Spleen (tissue), 11 donors: ENCODE data around the gene PCGF3. TPM values are rescaled to one million over a fixed set of nuclear protein-coding genes. Genes with fewer than 3 reads are reported as not detected.

Experiments
- DNase-seq: peaks from one replicate; pipeline ENCODE4 v3.0.0-alpha.2; 2020
- H3K27ac ChIP-seq, 8 donors: fragments of 200-600 bp; sonication (generic) in 7 of 8; 1 replicate in 4 of 8; 2 replicates in 4 of 8; pipeline versions ENCODE4 v1.5.0 to v1.8.0; 2016 to 2021; ENCODE audit warnings: inconsistent platforms in 4 of 8, mild to moderate bottlenecking in 4 of 8, moderate library complexity in 1 of 8
- H3K27me3 ChIP-seq, 7 donors: fragments of 200-600 bp; sonication (generic) in 6 of 7; replicated peaks in 1 of 7; 1 replicate in 4 of 7; 2 replicates in 3 of 7; pipeline versions ENCODE4 v1.5.0 to v1.8.0; 2016 to 2021; ENCODE audit warnings: inconsistent platforms in 3 of 7, mild to moderate bottlenecking in 1 of 7
- H3K36me3 ChIP-seq, 6 donors: fragments of 200-600 bp; sonication (generic) in 5 of 6; 1 replicate in 4 of 6; 2 replicates in 2 of 6; pipeline versions ENCODE4 v1.5.0 to v1.8.0; 2016 to 2021; ENCODE audit warnings: inconsistent platforms in 2 of 6
- H3K4me1 ChIP-seq, 6 donors: fragments of 200-600 bp; sonication (generic) in 5 of 6; 1 replicate in 3 of 6; 2 replicates in 3 of 6; pipeline versions ENCODE4 v1.5.0 to v1.8.0; 2016 to 2021; ENCODE audit warnings: inconsistent platforms in 3 of 6
- H3K4me3 ChIP-seq, 8 donors: fragments of 200-600 bp; sonication (generic) in 7 of 8; 1 replicate in 4 of 8; 2 replicates in 4 of 8; pipeline versions ENCODE4 v1.5.0 to v1.8.0; 2016 to 2021; ENCODE audit warnings: inconsistent platforms in 4 of 8, mild to moderate bottlenecking in 4 of 8, moderate library complexity in 2 of 8
- H3K9me3 ChIP-seq, 8 donors: fragments of 200-600 bp; sonication (generic) in 7 of 8; 1 replicate in 4 of 8; 2 replicates in 4 of 8; pipeline versions ENCODE4 v1.5.0 to v1.8.0; 2016 to 2021; ENCODE audit warnings: inconsistent platforms in 4 of 8
- CTCF ChIP-seq, 11 experiments: fragments of 200-600 bp in 7 of 11; fragments of 450-650 bp in 4 of 11; sonication (generic) in 4 of 11; IDR thresholded peaks in 8 of 11; conservative IDR thresholded peaks in 3 of 11; 1 replicate in 7 of 11; 2 replicates in 4 of 11; pipeline versions ENCODE4 v1.4.0 to v1.8.0; 2016 to 2021; ENCODE audit warnings: antibody characterized with exemption in 11 of 11, inconsistent platforms in 4 of 11, mild to moderate bottlenecking in 1 of 11
- POLR2A ChIP-seq, 3 donors: fragments of 450-650 bp; IDR thresholded peaks; one replicate each; pipeline ENCODE4 v1.5.1; 2017; ENCODE audit warnings: antibody characterized with exemption in 3 of 3, mild to moderate bottlenecking in 1 of 3
- POLR2AphosphoS5 ChIP-seq, 3 donors: sonication (generic); formaldehyde crosslinking; IDR thresholded peaks; one replicate each; pipeline ENCODE4 v1.5.1; 2017; ENCODE audit warnings: antibody characterized with exemption in 3 of 3
- WGBS, 5 donors: extraction: QIAGEN DNeasy Blood & Tissue Kit in 3 of 5; methylation state at CpG; one replicate each; pipeline versions ENCODE4 v1.1.5 to v1.1.7; 2013 to 2018; 5-methylcytosine and 5-hydroxymethylcytosine counted together
- intact Hi-C: fragments of 100-400 bp; cut with DNase I; formaldehyde crosslinking; loops from one replicate; pipeline ENCODE4 v1.15.0; 2023; ENCODE audit warnings: low total_unique reads
- polyA plus RNA-seq, 3 donors: library from polyadenylated mRNA; stranded (reverse); fragments of 200-250 nt; gene quantifications; one replicate each; pipeline ENCODE4 v1.2.1, GENCODE V29; 2013
- total RNA-seq, 7 donors: library from RNA; depleted of rRNA in 3 of 7; stranded (reverse); fragments of >200 nt in 3 of 7; fragmentation: NEBNext Ultra II Directional in 4 of 7; extraction: Animal tissue kit (Norgen Biotek cat#: 25700) in 4 of 7; gene quantifications; one replicate each; pipeline versions ENCODE4 v1.1.0 to v1.2.1, GENCODE V29; 2016 to 2021
- donor health status: healthy with polysubstance abuse.
- donor health status: DM: no; HTN: no; CAD: no; lungs with moderate emphysema.
- donor health status: DM: no; HTN: no; CAD: no.
- donor health status: Bipolar disorder and iron deficiency.
- donor health status: healthy.
- donor health status: DM: no; HTN: no; CAD: no.
- donor health status: DM: yes; HTN: yes; CAD: no.

Gene PCGF3
- total and polyA plus RNA-seq, 10 donors: 29.7 to 102 (median 69.4) TPM

- 91 to 97% (median 94%) methylated on average over 28 to 37 of the region's 37 CpGs for WGBS, 5 donors
Measured at GRCh38 chr4:685679-686412, 19.8 kb upstream of the PCGF3 start.

GRCh38 chr4:686413-687040, 19.1 kb upstream of the PCGF3 start:
- no peak for TF ChIP-seq CTCF (IDR thresholded peaks at IDR 0.05 in 8 of 11, conservative IDR thresholded peaks at IDR 0.05 in 3 of 11)
- no peak for TF ChIP-seq POLR2A (IDR thresholded peaks at IDR 0.05)
- no peak for TF ChIP-seq POLR2AphosphoS5 (IDR thresholded peaks at IDR 0.05)
- Histone ChIP-seq H3K4me1 (peaks cover 7 to 72% (median 59%) of the 10 kb centered on the region in 6 donors), H3K9me3 (no peaks in the 10 kb centered on the region), H3K36me3 (peaks cover 0 to 9% (median 0%) of the 10 kb centered on the region in 6 donors), H3K27ac (peak overlapping the region in 7 of 8 donors; percentile 82 to 91 (median 88)), H3K27me3 (peaks cover 0 to 13% (median 0%) of the 10 kb centered on the region in 7 donors), H3K4me3 (peak overlapping the region in 1 of 8 donors; percentile 72)
- 89 to 96% (median 95%) methylated on average over 14 to 31 of the region's 31 CpGs for WGBS, 5 donors
- intact Hi-C loops: no loop called here
- peak; percentile 83 for DNase-seq

More at GRCh38 chr4:685679-686412, 19.8 kb upstream of the PCGF3 start:
- peak overlapping the region in 1 of 8 donors; percentile 90 for H3K27ac ChIP-seq
- peaks cover 0 to 9% (median 0%) of the 10 kb centered on the region in 6 donors for H3K36me3 ChIP-seq
- H3K27me3 ChIP-seq: peaks cover 0 to 13% (median 0%) of the 10 kb centered on the region in 7 donors
- no peaks in the 10 kb centered on the region for H3K9me3 ChIP-seq
- no peak for TF ChIP-seq POLR2AphosphoS5 (IDR thresholded peaks at IDR 0.05)
- no peak for TF ChIP-seq POLR2A (IDR thresholded peaks at IDR 0.05)
- no peak for TF ChIP-seq CTCF (IDR thresholded peaks at IDR 0.05 in 8 of 11, conservative IDR thresholded peaks at IDR 0.05 in 3 of 11)
- no peak overlapping the region for H3K4me3 ChIP-seq
- intact Hi-C loops: no loop called here
- peaks cover 7 to 77% (median 63%) of the 10 kb centered on the region in 6 donors for H3K4me1 ChIP-seq
- DNase-seq: peak; percentile 76

GRCh38 chr4:687048-687970, 18.3 kb upstream of the PCGF3 start:
- Histone ChIP-seq H3K4me1 (peaks cover 7 to 66% (median 52%) of the 10 kb centered on the region in 6 donors), H3K27ac (peak overlapping the region; percentile 14 to 91 (median 86)), H3K36me3 (peaks cover 0 to 9% (median 0%) of the 10 kb centered on the region in 6 donors), H3K27me3 (peaks cover 0 to 13% (median 0%) of the 10 kb centered on the region in 7 donors), H3K4me3 (peak overlapping the region in 4 of 8 donors; percentile 41 to 72 (median 48)), H3K9me3 (no peaks in the 10 kb centered on the region)
- TF ChIP-seq POLR2AphosphoS5 (IDR thresholded peaks at IDR 0.05): peak; percentile 78 to 89 (median 80)
- no peak for TF ChIP-seq CTCF (IDR thresholded peaks at IDR 0.05 in 8 of 11, conservative IDR thresholded peaks at IDR 0.05 in 3 of 11)
- intact Hi-C loops: no loop called here
- DNase-seq: peak; percentile 96
- WGBS, 5 donors: 53 to 77% (median 59%) methylated on average over 10 to 38 of the region's 38 CpGs
